ENCODE measurements around the gene OBSCN.

Gene OBSCN

DNA sequence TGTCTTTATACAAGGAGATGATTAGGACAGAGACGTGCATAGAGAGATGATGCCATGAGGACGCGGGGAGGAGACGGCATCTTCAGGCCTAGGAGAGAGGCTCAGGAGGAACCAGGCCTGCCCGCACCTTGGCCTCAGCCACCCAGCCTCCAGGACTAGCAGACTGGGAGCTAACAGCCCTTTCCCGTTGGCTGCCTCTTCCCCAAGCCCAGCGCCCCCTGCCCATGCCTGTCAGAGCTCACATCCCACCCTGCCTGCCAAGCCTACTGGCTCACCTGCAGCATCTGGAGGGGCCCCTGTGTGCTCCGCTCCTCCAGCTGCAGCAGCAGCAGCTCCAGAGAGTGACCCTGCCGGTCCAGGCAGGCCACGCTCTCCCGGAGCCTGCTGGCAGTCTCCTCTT is 202.8 kb downstream of the OBSCN start:
- TF ChIP-seq ZFX (IDR thresholded peaks at IDR 0.05; ENCODE audit: borderline replicate concordance), result no peak
- TF ChIP-seq, protein P1, sequence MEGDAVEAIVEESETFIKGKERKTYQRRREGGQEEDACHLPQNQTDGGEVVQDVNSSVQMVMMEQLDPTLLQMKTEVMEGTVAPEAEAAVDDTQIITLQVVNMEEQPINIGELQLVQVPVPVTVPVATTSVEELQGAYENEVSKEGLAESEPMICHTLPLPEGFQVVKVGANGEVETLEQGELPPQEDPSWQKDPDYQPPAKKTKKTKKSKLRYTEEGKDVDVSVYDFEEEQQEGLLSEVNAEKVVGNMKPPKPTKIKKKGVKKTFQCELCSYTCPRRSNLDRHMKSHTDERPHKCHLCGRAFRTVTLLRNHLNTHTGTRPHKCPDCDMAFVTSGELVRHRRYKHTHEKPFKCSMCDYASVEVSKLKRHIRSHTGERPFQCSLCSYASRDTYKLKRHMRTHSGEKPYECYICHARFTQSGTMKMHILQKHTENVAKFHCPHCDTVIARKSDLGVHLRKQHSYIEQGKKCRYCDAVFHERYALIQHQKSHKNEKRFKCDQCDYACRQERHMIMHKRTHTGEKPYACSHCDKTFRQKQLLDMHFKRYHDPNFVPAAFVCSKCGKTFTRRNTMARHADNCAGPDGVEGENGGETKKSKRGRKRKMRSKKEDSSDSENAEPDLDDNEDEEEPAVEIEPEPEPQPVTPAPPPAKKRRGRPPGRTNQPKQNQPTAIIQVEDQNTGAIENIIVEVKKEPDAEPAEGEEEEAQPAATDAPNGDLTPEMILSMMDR (IDR thresholded peaks at IDR 0.05), result no peak
- H3K27ac ChIP-seq, result no peak overlapping the region

DNA sequence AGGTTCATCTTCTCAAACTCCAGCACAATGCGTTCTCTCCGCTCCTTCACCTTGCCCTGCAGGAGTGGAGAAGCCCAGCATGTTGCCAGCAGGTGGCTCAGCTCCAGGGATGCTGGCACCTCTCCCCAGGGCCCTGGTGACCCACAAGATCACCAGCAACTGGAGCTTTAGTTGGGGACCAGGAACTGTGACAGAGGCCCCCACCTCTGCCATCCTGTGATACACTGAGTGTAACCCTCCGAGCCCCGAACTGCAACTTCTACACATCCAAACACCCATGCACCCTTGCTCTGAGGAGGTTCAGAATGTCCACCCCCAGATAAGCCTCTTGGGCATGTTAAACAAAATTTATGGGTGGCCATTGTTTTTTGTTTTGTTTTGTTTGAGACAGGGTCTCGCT is 203.3 kb downstream of the OBSCN start:
- TF ChIP-seq ZFX (IDR thresholded peaks at IDR 0.05; ENCODE audit: borderline replicate concordance), result no peak
- TF ChIP-seq, protein P1 (IDR thresholded peaks at IDR 0.05), result no peak
- H3K27ac ChIP-seq, result no peak overlapping the region

DNA sequence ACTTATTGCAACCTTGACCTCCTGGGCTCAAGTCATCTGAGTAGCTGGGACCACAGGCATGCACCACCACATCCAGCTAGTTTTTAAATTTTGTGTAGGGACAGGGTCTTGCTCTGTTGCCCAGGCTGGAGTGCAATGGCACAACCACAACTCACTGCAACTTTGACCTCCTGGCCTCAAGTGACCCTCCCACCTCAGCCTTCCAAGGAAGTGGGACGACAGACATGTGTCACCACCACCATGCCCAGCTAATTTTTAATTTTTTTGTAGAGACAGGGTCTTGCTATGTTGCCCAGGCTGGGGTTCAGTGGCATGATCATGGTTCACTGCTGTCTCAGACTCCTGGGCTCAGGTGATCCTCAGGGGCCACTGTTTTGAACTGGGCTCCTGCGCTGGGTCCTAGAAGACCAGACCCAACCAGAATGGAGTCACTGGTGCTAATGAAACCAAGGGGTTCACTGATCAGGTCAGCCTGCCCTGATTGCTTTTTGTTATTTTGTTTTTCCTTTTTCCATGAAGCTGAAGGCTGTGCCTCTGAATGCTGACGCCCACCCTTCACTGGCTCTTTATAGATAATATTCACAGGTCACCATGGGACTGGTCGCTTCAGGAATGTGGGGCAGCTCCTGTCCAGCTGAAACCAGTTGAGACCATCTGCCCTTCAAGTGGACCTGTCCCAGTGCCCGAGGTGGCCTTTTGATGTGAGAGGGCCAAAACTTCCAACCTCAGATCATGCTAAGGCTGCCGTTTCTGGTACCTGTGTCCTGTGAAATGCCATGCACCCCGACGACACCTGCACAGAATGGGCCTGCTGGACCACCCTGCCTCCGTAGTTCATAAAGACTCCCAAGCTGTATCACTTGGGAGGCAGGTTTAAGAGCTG is 203.9 kb downstream of the OBSCN start:
- TF ChIP-seq, protein P1 (IDR thresholded peaks at IDR 0.05), result no peak
- no peak for TF ChIP-seq ZFX (IDR thresholded peaks at IDR 0.05; ENCODE audit: borderline replicate concordance)
- no peak overlapping the region for H3K27ac ChIP-seq

DNA sequence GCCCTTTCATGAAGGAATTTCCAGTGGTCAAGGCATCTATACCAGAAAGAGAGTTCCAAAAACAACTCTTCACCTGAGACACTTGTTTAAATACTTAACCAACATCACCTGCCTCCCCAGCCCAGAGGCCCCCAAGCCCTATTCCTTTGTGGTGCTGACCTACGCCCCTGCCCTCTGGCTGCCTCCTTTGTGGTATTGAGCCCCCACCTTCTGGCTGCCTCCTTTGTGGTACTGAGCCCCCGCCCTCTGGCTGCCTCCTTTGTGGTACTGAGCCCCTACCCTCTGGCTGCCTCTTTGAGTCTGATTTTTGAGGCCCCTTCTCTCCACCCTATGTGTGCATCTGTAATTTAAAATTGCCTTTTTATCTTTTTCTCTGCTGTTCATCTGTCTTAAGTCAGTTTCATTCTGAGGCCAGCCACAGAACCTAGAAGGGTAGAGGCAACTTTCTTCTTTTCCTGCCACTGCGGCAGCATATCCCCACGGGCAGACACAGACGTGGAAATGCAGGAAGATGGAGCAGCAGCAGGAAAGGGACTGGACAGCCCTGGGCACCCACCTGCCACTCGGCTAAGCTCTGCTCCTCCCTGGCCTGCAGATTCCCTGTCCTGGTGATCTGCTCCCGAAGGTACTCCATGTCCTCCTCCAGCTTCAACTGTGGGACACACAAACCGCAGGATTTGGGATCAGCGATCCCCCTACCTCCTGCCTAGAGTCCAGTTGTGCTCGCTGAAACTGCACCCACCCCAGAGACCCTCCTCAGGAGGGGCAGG is 205.6 kb downstream of the OBSCN start:
- H3K27ac ChIP-seq, result no peak overlapping the region
- no peak for TF ChIP-seq ZFX (IDR thresholded peaks at IDR 0.05; ENCODE audit: borderline replicate concordance)
- TF ChIP-seq, protein P1 (IDR thresholded peaks at IDR 0.05), result no peak

DNA sequence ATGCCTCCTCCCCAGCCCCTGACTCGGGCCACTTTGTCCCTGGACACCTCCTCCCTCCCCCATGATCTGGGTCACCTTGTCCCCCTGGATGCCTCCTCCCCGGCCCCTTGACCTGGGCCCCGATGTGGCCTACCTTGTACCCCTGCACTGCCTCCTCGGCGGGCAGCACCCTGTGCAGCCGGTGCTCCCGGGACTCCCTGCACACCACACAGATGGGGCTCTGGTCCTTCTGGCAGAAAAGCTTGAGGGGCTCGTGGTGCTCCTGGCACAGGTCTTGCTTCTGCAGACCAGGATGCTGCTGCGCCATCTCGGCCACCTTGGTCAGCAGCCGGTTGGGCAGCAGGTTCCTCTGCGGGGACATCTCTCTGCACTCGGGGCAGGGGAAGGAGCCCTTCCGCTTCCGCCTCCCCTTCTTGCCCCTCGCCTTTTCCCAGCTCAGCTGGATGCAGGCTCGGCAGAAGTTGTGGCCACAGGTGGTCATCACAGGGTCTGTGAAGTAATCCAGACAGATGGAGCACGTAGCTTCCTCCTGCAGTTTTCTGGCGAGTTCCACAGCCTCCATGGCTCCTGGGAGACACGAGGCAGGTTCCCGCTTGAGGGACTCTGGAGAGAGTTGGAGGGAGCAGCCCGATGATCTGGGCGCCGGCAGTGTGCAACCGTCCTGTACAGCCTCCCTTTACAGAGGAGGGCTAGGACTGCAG is 206.8 kb downstream of the OBSCN start:
- TF ChIP-seq ZFX (IDR thresholded peaks at IDR 0.05; ENCODE audit: borderline replicate concordance), result no peak
- TF ChIP-seq, protein P1 (IDR thresholded peaks at IDR 0.05), result no peak

DNA sequence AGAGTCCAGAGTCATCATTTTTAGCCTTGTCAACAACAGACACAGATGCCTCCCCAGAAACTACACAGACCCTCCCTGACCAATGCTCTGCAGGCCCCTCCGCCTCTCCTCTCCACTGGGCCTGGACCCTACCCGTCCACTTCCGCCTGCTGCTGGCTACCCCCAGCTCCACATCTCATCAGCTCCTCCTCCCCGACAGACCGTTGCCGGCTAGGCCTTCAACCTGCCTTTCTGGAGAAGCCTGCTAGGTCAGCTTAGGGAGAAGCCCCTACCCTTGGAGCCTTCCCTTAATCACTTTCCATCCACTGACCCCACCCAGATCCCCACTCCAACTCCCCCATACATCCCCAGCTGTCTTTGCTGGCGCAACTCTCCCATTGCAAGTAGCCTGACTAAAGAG is 207.4 kb downstream of the OBSCN start:
- TF ChIP-seq, protein P1 (IDR thresholded peaks at IDR 0.05), result no peak
- no peak for TF ChIP-seq ZFX (IDR thresholded peaks at IDR 0.05; ENCODE audit: borderline replicate concordance)
- H3K27ac ChIP-seq, result no peak overlapping the region

More for the DNA sequence above, 206.8 kb downstream of the OBSCN start:
- H3K27ac ChIP-seq, result no peak overlapping the region

All from 22Rv1 (cell line).